Thyroid gland (tissue), 4 donors: Measurements from ENCODE around the gene RAB3B. TPM values are rescaled to one million over a fixed set of nuclear protein-coding genes. Genes with fewer than 3 reads are reported as not detected.

Experiments
- DNase-seq, 2 donors: peaks; one replicate each; pipeline ENCODE4 v3.0.0-alpha.2; 2019
- H3K27ac ChIP-seq, 3 donors: fragments of 200-600 bp; sonication (generic); 1 replicate in 2 of 3; 2 replicates in 1 of 3; pipeline ENCODE4 v1.5.1; 2016 to 2019; ENCODE audit warnings: mild to moderate bottlenecking in 1 of 3, moderate library complexity in 1 of 3
- H3K27me3 ChIP-seq: fragments of 200-600 bp; sonication (generic); one replicate; pipeline ENCODE4 v1.5.1; 2019
- H3K36me3 ChIP-seq, 2 donors: fragments of 200-600 bp; sonication (generic); one replicate each; pipeline ENCODE4 v1.5.1; 2016 to 2019
- H3K4me1 ChIP-seq, 2 donors: fragments of 200-600 bp; sonication (generic); one replicate each; pipeline ENCODE4 v1.5.1; 2017 to 2019
- H3K4me3 ChIP-seq, 3 donors: fragments of 200-600 bp; sonication (generic); replicated peaks in 1 of 3; 1 replicate in 2 of 3; 2 replicates in 1 of 3; pipeline ENCODE4 v1.5.1; 2016; ENCODE audit warnings: mild to moderate bottlenecking in 1 of 3
- H3K9me3 ChIP-seq: fragments of 200-600 bp; sonication (generic); one replicate; pipeline ENCODE4 v1.5.1; 2017
- CTCF ChIP-seq, 6 experiments: fragments of 200-600 bp in 3 of 6; fragments of 450-650 bp in 3 of 6; sonication (generic) in 3 of 6; IDR thresholded peaks; one replicate each; pipeline ENCODE4 v1.5.1; 2016 to 2019; ENCODE audit warnings: antibody characterized with exemption in 6 of 6, mild to moderate bottlenecking in 2 of 6, inconsistent platforms in 1 of 6, moderate library complexity in 1 of 6
- POLR2A ChIP-seq, 2 donors: fragments of 450-650 bp; IDR thresholded peaks; one replicate each; pipeline ENCODE4 v1.6.1; 2017; ENCODE audit warnings: antibody characterized with exemption in 2 of 2, mild to moderate bottlenecking in 2 of 2, moderate library complexity in 1 of 2
- WGBS, 2 donors: methylation state at CpG; one replicate each; pipeline ENCODE4 v1.1.5; 2017; 5-methylcytosine and 5-hydroxymethylcytosine counted together
- intact Hi-C: fragments of 100-400 bp; cut with DNase I; formaldehyde crosslinking; loops from one replicate; pipeline ENCODE4 v1.15.1; 2023
- total RNA-seq, 4 donors: library from RNA; depleted of rRNA; stranded (reverse); fragments of >200 nt; gene quantifications; one replicate each; pipeline ENCODE4 v1.2.3, GENCODE V29; 2016

Gene RAB3B
- total RNA-seq, 4 donors from 2014 or later, result under 0.01 TPM; not detected in 3

GRCh38 chr1:51902456-51902855 is 88.0 kb downstream of the RAB3B start:
- no peaks in the 10 kb centered on the region for H3K4me1 ChIP-seq
- no peak overlapping the region for H3K4me3 ChIP-seq
- no peak overlapping the region for H3K27ac ChIP-seq
- intact Hi-C loops, result no loop called here
- no peak for DNase-seq
- no peaks in the 10 kb centered on the region for H3K9me3 ChIP-seq
- TF ChIP-seq POLR2A (IDR thresholded peaks at IDR 0.05), result no peak
- TF ChIP-seq CTCF (IDR thresholded peaks at IDR 0.05), result no peak
- no peaks in the 10 kb centered on the region for H3K36me3 ChIP-seq
- 82 to 84% methylated on average over 5 of the region's 5 CpGs for WGBS, 2 donors
- H3K27me3 ChIP-seq, result no peaks in the 10 kb centered on the region

- DNase-seq, result no peak
- H3K36me3 ChIP-seq, result no peaks in the 10 kb centered on the region
- intact Hi-C loops, result no loop called here
- no peaks in the 10 kb centered on the region for H3K9me3 ChIP-seq
- no peaks in the 10 kb centered on the region for H3K4me1 ChIP-seq
- H3K4me3 ChIP-seq, result no peak overlapping the region
- no peaks in the 10 kb centered on the region for H3K27me3 ChIP-seq
- 92 to 93% methylated on average over 4 of the region's 4 CpGs for WGBS, 2 donors
- TF ChIP-seq CTCF (IDR thresholded peaks at IDR 0.05) (no peak), POLR2A (IDR thresholded peaks at IDR 0.05) (no peak)
- H3K27ac ChIP-seq, result no peak overlapping the region
Observed at GRCh38 chr1:51901151-51901550, 89.3 kb downstream of the RAB3B start.

GRCh38 chr1:51899022-51899421 is 91.5 kb downstream of the RAB3B start:
- no peak for DNase-seq
- no peak overlapping the region for H3K27ac ChIP-seq
- H3K4me1 ChIP-seq, result no peaks in the 10 kb centered on the region
- TF ChIP-seq CTCF (IDR thresholded peaks at IDR 0.05) (no peak), POLR2A (IDR thresholded peaks at IDR 0.05) (no peak)
- no peaks in the 10 kb centered on the region for H3K27me3 ChIP-seq
- no peaks in the 10 kb centered on the region for H3K9me3 ChIP-seq
- WGBS, 2 donors, result 76 to 78% methylated on average over 10 of the region's 10 CpGs
- no peak overlapping the region for H3K4me3 ChIP-seq
- intact Hi-C loops, result loop anchor here (10.0 kb wide), 1 partner anchor 96 kb away; the partner anchor contains the start of gene RAB3B
- no peaks in the 10 kb centered on the region for H3K36me3 ChIP-seq

GRCh38 chr1:51898090-51898734 is 92.3 kb downstream of the RAB3B start:
- intact Hi-C loops, result loop anchor here (10.0 kb wide), 1 partner anchor 97 kb away; the partner anchor contains the start of gene RAB3B
- 57 to 74% methylated on average over 6 of the region's 6 CpGs for WGBS, 2 donors

More at GRCh38 chr1:51898090-51898734, 92.3 kb downstream of the RAB3B start:
- Histone ChIP-seq H3K4me1 (no peaks in the 10 kb centered on the region), H3K36me3 (no peaks in the 10 kb centered on the region), H3K9me3 (no peaks in the 10 kb centered on the region), H3K27me3 (no peaks in the 10 kb centered on the region), H3K4me3 (no peak overlapping the region), H3K27ac (no peak overlapping the region)
- no peak for DNase-seq
- TF ChIP-seq POLR2A (IDR thresholded peaks at IDR 0.05) (no peak), CTCF (IDR thresholded peaks at IDR 0.05) (no peak)
